ENCODE data around the gene CASTOR1.

- TF ChIP-seq, protein P1, sequence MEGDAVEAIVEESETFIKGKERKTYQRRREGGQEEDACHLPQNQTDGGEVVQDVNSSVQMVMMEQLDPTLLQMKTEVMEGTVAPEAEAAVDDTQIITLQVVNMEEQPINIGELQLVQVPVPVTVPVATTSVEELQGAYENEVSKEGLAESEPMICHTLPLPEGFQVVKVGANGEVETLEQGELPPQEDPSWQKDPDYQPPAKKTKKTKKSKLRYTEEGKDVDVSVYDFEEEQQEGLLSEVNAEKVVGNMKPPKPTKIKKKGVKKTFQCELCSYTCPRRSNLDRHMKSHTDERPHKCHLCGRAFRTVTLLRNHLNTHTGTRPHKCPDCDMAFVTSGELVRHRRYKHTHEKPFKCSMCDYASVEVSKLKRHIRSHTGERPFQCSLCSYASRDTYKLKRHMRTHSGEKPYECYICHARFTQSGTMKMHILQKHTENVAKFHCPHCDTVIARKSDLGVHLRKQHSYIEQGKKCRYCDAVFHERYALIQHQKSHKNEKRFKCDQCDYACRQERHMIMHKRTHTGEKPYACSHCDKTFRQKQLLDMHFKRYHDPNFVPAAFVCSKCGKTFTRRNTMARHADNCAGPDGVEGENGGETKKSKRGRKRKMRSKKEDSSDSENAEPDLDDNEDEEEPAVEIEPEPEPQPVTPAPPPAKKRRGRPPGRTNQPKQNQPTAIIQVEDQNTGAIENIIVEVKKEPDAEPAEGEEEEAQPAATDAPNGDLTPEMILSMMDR (IDR thresholded peaks at IDR 0.05; ENCODE audit: low read depth, low read length): no peak
- TF ChIP-seq EZH2phosphoT487 (IDR thresholded peaks at IDR 0.05; ENCODE audit: low read depth): no peak
These were observed 5.1 kb downstream of the CASTOR1 start for GRCh38 chr22:30284172-30284571.
